ENCODE results near the gene MAP4K1. TPM values are rescaled to one million over a fixed set of nuclear protein-coding genes. Genes with fewer than 3 reads are reported as not detected.
A peak's percentile ranks its signal among the peaks of the same experiment; 100 is the strongest.

The MAP4K1 gene
- total RNA-seq, 1 donor from 2014 or later = not detected

DNA sequence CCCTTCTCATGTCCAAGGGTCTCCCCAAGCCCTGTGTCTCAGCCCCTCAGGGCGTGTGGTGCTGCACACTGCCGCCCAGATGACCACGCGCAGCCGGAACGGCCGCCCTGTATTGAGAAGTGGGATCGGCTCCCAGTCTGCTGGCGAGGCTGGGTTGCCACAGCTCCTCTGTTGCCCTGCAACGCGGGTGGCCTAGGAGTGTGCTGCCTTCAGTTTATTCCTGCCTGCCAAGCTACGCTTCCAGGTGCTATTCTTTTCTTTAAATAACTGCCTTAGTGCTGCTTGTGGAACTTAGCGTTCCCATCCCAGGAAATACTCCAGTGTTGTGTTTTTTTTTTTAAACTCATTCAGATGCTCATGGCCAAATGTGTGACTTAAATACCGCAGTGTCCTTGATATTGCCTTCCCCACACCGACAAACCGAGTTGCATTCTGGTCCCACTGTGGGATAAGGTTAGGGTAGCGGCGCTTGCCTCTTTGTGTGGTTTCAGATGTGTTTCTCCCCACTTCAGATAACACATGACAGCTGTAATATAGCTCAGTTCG is 46.3 kb upstream of the MAP4K1 start:
- TF ChIP-seq, protein P1, sequence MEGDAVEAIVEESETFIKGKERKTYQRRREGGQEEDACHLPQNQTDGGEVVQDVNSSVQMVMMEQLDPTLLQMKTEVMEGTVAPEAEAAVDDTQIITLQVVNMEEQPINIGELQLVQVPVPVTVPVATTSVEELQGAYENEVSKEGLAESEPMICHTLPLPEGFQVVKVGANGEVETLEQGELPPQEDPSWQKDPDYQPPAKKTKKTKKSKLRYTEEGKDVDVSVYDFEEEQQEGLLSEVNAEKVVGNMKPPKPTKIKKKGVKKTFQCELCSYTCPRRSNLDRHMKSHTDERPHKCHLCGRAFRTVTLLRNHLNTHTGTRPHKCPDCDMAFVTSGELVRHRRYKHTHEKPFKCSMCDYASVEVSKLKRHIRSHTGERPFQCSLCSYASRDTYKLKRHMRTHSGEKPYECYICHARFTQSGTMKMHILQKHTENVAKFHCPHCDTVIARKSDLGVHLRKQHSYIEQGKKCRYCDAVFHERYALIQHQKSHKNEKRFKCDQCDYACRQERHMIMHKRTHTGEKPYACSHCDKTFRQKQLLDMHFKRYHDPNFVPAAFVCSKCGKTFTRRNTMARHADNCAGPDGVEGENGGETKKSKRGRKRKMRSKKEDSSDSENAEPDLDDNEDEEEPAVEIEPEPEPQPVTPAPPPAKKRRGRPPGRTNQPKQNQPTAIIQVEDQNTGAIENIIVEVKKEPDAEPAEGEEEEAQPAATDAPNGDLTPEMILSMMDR (IDR thresholded peaks at IDR 0.05; ENCODE audit: insufficient read depth, low read length, severe bottlenecking) = no peak
- H3K36me3 ChIP-seq (ENCODE audit: control insufficient read depth, insufficient read depth, low read length) = peaks cover 15% of the 10 kb centered on the region
- FAIRE-seq (no peak), DNase-seq (ENCODE audit: low read depth) (no peak)
- no peak overlapping the region for H3K4me3 ChIP-seq (ENCODE audit: low read depth, low read length)
- H3K27me3 ChIP-seq (ENCODE audit: control insufficient read depth, insufficient read depth, low read length) = no peaks in the 10 kb centered on the region

DNA sequence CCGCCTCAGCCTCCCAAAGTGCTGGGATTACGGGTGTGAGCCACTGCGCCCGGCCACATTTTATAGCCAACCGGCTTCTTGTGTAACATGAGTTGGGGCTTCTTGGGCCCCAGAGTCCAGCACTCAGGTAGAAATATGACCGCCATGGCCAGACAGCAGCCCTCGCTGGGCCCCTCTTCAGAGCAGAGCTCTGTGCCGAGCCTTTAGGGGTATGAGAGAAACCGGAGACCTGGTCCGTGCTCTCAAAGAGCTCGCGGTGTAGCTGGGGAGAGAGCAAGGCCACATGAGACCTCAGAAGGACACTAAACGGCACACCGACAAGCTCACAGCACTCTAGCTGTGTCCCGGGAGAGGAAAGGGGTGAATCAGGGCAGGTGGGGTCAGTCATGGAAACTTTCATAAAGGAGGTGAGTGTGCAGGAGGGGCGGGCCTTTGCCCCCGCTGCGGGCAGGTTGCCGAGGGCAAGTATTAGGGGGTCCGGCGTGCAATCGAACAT is 45.5 kb upstream of the MAP4K1 start:
- FAIRE-seq (no peak), DNase-seq (ENCODE audit: low read depth) (no peak)
- peaks cover 14% of the 10 kb centered on the region for H3K36me3 ChIP-seq (ENCODE audit: control insufficient read depth, insufficient read depth, low read length)
- H3K27me3 ChIP-seq (ENCODE audit: control insufficient read depth, insufficient read depth, low read length) = no peaks in the 10 kb centered on the region
- TF ChIP-seq, protein P1 (IDR thresholded peaks at IDR 0.05; ENCODE audit: insufficient read depth, low read length, severe bottlenecking) = no peak
- H3K4me3 ChIP-seq (ENCODE audit: low read depth, low read length) = no peak overlapping the region

DNA sequence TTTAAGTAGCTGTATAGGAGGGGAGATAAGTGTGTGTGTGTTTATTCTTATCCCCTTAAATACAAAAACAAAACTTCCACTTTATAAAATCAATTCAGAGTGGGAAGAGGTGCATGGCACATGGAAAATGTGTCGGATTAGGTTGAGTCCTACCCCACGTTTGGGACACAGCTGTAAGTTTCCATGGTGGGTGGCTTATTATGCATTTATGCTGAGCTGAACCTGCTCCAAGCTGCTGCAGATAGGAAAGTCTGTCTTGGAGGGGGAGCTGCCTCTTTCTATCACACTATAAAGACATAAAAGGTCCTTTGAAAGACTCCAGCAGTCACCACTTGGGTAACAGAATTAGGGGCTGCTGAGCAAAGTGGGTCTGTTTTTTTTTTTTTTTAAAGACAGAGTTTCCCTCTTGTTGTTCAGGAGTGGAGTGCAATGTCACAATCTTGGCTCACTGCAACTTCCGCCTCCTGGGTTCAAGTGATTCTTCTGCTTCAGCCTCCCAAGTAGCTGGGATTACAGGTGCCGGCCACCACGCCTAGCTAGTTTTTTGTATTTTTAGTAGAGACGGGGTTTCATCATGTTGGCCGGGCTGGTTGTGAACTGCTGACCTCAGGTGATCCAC is 44.9 kb upstream of the MAP4K1 start:
- FAIRE-seq = no peak
- no peak overlapping the region for H3K4me3 ChIP-seq (ENCODE audit: low read depth, low read length)

DNA sequence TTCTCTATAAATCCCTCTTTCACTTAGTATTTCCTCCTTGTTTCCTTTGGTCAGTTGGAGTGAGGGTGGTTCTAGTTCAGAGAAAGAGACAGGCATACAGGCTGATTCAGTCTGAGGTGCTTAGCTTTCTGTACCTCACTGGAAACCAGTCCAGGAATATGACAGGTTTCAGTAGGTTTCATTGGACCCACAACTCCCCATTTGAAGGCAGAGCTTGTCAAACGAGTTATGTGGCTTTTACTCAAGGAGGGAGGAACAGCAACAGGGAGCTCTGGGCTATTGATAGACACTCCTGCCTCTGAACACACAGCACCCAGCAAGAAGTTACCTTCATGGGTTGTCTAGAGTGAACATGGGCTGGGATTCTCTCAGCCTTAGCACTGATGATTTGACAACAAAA is 44.2 kb upstream of the MAP4K1 start:
- Histone ChIP-seq H3K27me3 (ENCODE audit: control insufficient read depth, insufficient read depth, low read length) (no peaks in the 10 kb centered on the region), H3K36me3 (ENCODE audit: control insufficient read depth, insufficient read depth, low read length) (peaks cover 12% of the 10 kb centered on the region), H3K4me3 (ENCODE audit: low read depth, low read length) (no peak overlapping the region)
- TF ChIP-seq, protein P1 (IDR thresholded peaks at IDR 0.05; ENCODE audit: insufficient read depth, low read length, severe bottlenecking) = no peak
- FAIRE-seq (peak; percentile 97), DNase-seq (ENCODE audit: low read depth) (peak; percentile 98)

More for the DNA sequence above, 44.9 kb upstream of the MAP4K1 start:
- no peaks in the 10 kb centered on the region for H3K27me3 ChIP-seq (ENCODE audit: control insufficient read depth, insufficient read depth, low read length)
- TF ChIP-seq, protein P1 (IDR thresholded peaks at IDR 0.05; ENCODE audit: insufficient read depth, low read length, severe bottlenecking) = no peak
- H3K36me3 ChIP-seq (ENCODE audit: control insufficient read depth, insufficient read depth, low read length) = peaks cover 12% of the 10 kb centered on the region
- no peak for DNase-seq (ENCODE audit: low read depth)

DNA sequence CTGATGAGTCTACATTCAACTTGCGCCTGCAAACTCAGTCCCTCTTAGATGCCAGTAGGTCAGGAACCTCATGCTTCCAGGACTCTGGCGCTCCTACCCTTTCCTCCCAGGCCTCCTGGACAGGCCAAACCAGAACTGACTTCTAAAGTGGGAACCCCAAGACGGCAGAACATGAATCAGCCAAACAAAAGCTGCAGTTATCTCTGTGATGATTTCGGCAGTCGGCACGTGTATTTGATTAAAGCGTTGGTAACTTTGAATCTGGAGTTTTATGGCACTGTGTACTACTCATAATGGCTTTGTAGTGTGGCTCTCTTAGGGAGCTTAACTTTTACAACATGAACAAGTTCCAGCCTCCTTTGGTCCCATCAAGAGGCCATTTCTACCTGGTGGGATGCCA is 43.4 kb upstream of the MAP4K1 start:
- H3K27me3 ChIP-seq (ENCODE audit: control insufficient read depth, insufficient read depth, low read length) = no peaks in the 10 kb centered on the region
- TF ChIP-seq, protein P1 (IDR thresholded peaks at IDR 0.05; ENCODE audit: insufficient read depth, low read length, severe bottlenecking) = no peak
- DNase-seq (ENCODE audit: low read depth) (no peak), FAIRE-seq (no peak)
- no peak overlapping the region for H3K4me3 ChIP-seq (ENCODE audit: low read depth, low read length)
- H3K36me3 ChIP-seq (ENCODE audit: control insufficient read depth, insufficient read depth, low read length) = peaks cover 12% of the 10 kb centered on the region

All from bronchial epithelial cell (primary cell).